Measurements from ENCODE around the gene FGGY. TPM values are rescaled to one million over a fixed set of nuclear protein-coding genes. Genes with fewer than 3 reads are reported as not detected.

Gene FGGY
- total RNA-seq, 2 donors from 2014 or later, result 16.0 to 21.8 TPM

DNA sequence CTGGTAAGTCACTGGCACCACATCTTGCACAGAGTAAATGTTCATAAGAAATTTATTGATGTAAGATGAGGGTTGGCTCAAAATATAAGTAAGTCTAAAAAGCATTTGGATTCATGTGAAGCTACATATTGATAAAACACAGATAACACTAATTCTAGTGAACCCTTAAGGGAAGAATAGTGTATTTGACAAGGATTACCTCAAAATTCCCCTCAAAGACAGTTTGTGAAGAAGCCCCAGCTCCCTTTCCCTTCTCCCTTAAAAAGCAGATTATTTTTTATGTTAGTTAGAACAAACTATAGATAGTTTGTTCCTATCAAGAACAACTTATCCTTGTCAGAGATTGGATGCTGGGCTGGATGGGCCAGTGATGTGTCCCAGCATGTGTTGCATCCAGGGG lies 10.7 kb downstream of the FGGY start:
- peaks cover 0 to 13% of the 10 kb centered on the region in 2 donors for H3K9me3 ChIP-seq
- no peak for DNase-seq (ENCODE audit: low spot score)
- no peak overlapping the region for H3K27ac ChIP-seq
- no peaks in the 10 kb centered on the region for H3K27me3 ChIP-seq
- H3K4me1 ChIP-seq, result no peaks in the 10 kb centered on the region
- TF ChIP-seq, protein P1, sequence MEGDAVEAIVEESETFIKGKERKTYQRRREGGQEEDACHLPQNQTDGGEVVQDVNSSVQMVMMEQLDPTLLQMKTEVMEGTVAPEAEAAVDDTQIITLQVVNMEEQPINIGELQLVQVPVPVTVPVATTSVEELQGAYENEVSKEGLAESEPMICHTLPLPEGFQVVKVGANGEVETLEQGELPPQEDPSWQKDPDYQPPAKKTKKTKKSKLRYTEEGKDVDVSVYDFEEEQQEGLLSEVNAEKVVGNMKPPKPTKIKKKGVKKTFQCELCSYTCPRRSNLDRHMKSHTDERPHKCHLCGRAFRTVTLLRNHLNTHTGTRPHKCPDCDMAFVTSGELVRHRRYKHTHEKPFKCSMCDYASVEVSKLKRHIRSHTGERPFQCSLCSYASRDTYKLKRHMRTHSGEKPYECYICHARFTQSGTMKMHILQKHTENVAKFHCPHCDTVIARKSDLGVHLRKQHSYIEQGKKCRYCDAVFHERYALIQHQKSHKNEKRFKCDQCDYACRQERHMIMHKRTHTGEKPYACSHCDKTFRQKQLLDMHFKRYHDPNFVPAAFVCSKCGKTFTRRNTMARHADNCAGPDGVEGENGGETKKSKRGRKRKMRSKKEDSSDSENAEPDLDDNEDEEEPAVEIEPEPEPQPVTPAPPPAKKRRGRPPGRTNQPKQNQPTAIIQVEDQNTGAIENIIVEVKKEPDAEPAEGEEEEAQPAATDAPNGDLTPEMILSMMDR (IDR thresholded peaks at IDR 0.05), result no peak
- H3K4me3 ChIP-seq, result no peak overlapping the region
- H3K36me3 ChIP-seq, result no peaks in the 10 kb centered on the region

DNA sequence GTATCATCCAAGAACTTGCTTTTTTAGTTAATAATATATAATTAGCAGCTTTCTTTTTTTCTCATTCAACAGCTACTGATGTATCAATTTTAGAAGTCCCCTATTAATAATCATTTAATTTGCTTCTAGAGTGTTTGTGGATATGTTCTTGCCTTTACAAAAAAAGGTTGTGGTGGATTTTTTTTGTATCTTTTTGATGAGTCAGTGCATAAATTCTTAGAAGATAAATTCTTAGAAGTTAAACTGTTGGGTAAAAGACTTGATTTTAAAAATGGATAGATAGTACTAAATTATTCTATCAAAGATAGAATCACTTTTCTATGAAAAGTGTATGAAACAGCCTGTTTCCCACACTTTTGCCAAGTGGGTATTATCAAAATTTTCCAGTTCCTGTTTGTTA lies 11.9 kb downstream of the FGGY start:
- no peak for DNase-seq (ENCODE audit: low spot score)
- TF ChIP-seq, protein P1 (IDR thresholded peaks at IDR 0.05), result no peak
- no peaks in the 10 kb centered on the region for H3K36me3 ChIP-seq
- H3K4me1 ChIP-seq, result no peaks in the 10 kb centered on the region
- H3K4me3 ChIP-seq, result no peak overlapping the region
- no peaks in the 10 kb centered on the region for H3K27me3 ChIP-seq
- no peak overlapping the region for H3K27ac ChIP-seq
- H3K9me3 ChIP-seq, result peaks cover 0 to 13% of the 10 kb centered on the region in 2 donors

DNA sequence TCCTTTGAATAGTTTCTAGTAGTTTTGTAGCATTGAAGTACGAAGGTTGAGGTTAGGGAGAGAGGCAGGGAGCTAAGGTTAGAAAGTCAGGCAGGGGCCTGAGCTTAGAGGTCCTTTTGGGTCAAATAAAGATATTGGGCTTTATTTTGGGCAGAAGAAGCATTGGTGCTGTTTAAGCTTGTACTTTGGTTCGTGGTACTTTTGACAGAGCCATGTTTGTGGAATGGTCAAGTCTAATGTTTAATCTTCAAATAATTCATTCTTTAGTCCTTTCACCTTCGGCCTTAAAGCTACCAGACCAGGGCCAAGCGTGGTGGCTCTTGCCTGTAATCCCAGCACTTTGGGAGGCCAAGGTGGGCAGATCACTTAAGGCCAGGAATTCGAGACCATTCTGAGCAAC lies 12.5 kb downstream of the FGGY start:
- DNase-seq (ENCODE audit: low spot score), result no peak
- Histone ChIP-seq H3K27me3 (no peaks in the 10 kb centered on the region), H3K27ac (no peak overlapping the region), H3K36me3 (no peaks in the 10 kb centered on the region), H3K9me3 (peaks cover 0 to 13% of the 10 kb centered on the region in 2 donors), H3K4me3 (no peak overlapping the region), H3K4me1 (no peaks in the 10 kb centered on the region)
- TF ChIP-seq, protein P1 (IDR thresholded peaks at IDR 0.05), result no peak

DNA sequence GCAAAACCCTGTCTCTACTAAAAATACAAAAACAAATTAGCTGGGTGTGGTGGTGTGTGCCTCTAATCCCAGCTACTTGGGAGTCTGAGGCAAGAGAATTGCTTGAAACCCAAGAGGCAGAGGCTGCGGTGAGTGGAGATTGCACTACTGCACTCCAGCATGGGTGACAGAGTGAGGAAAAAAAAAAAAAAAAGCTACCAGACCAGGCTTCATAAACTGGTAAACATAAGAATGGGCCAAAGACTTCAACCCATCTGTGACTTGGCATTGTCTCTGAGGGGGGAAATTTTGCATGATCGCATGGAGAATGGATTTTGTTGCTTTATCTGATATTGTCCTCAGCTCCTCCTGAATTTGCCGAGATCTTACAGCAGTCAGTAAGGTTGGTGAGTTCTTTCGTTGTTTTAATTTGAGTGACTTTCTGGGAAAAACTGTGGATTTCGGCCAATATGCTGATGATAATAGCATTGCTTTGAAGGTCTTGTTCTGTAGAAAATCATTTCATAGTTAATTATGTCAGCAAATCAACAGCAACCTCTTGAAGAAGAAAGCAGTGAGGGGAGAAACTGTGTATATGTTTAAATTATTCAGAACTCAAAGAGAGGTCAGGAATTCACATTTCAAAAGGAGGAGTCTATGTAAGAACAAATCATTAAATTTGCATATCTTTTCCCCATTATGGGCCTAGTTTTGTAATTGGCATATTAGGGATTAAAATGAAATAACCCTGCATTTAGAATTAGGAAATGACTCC lies 13.1 kb downstream of the FGGY start:
- H3K36me3 ChIP-seq, result no peaks in the 10 kb centered on the region
- peaks cover 0 to 9% of the 10 kb centered on the region in 2 donors for H3K9me3 ChIP-seq
- TF ChIP-seq, protein P1 (IDR thresholded peaks at IDR 0.05), result no peak
- no peak for DNase-seq (ENCODE audit: low spot score)
- H3K27me3 ChIP-seq, result no peaks in the 10 kb centered on the region
- H3K4me3 ChIP-seq, result no peak overlapping the region
- no peaks in the 10 kb centered on the region for H3K4me1 ChIP-seq
- no peak overlapping the region for H3K27ac ChIP-seq

DNA sequence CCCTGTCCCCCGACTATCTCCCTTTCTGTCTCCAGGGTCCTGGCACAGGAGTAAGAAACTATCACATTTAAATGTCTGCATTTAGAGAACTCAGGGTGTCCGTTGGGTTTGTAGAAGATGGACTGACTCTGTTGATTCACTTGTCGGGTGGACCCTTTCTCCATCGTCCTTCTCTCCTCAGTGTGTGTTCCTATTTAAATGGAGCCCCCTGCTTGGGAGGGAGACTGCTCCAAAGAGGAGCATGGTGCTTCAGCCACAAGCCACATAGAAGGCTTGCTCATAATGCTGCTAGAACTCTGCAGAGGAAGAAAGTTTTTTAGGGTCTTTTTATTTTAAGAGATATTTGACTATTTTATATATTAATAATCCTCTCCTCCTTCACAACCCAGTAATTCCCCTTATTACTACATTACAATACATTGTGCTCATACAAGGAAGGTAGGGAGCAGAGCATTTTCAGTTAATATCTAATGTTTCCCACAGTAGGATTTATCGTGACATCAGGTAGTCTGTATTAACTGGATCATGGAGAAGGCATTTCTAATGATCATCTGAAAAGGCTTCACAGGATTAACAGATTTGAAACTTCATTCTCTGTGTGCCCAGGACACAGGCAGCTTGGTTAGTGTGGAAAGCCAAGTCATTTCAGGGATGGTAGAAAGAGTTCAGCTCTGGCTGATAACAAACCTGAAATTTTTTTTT lies 13.8 kb downstream of the FGGY start:
- Histone ChIP-seq H3K4me1 (peaks cover 0 to 4% of the 10 kb centered on the region in 2 donors), H3K36me3 (no peaks in the 10 kb centered on the region), H3K27ac (no peak overlapping the region), H3K27me3 (no peaks in the 10 kb centered on the region), H3K4me3 (no peak overlapping the region), H3K9me3 (peaks cover 0 to 2% of the 10 kb centered on the region in 2 donors)
- TF ChIP-seq, protein P1 (IDR thresholded peaks at IDR 0.05), result no peak
- no peak for DNase-seq (ENCODE audit: low spot score)
